ENCODE data around the gene SEC24D.

The SEC24D gene

DNA sequence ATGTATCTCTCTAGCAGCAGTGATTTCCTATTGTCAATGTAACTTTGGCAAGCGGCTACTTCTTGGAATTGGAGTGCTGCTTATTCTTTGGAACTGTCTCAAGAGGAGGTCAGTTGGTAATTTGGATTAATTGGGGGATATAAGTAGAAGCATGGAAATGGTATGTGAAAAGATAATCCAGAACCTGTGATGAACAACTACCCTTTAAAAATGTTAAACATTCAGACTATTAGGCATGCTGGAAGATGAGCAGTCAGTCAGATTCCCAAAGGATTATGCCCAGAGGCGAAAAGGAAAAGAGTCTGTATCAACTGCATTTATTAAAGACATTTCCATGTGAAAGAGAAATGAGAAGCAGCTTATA is 62.5 kb downstream of the SEC24D start:
- DNase-seq (ENCODE audit: low read depth in 2 of 2), result no peak

DNA sequence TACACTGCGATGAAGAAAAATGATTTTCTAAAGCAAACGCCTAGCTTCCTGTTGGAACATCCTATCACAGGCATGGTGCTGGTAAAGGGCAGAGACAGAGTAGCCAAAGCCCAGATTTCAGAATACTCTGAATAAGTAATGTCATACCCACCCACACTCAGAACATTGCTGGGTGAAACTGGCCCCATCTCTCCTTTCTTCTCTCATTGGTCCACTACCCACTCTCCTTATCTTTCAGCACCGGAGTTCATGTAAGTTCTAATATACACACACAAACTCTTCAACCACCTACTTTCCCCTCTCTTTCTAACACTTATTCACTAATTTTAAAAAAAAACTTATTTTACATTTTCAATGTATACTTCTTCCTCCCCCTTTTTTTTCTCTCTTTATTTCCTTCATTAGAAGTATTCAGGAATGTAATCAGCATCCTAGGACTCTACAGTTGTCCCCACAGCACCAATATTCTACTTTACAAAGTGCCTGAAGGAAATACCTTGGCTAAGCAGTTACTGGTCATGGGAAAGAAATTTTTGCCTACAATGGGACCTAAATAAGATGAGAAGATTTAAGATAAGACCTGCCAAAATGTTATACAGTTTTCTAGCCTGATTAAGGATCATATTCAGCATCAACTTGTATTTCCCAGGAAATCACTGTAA is 63.0 kb downstream of the SEC24D start:
- no peak for DNase-seq (ENCODE audit: low read depth in 2 of 2)

DNA sequence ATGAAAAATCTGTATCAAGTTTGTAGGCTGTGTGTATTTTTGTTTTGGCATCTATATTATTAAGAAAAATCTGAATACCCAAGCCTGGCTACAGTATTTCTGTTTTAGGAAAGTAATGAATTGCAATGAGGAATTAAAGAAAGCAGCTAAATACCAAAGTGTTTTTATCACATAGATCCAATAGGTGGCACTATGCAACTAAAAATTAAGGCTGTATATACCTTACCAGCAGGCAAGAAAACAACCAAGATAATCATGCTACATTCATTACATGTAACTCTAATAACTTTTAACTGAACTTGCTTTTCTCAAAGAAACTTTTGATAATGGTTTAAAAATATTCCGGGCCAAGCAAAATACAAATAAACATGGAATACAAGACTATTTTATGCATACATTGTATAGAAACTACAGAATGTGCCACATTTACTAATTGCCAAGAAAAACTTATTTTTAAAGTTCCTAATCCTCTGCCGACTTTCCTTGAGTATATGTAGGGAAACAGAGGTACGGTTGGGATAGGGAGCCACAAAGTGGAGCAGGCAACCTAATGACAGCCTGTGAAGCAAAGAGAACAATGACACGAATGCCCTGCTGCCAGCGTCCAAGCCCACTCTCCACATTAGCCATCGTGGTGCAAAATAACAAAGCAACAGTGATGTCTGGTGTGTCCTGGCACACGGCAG is 63.7 kb downstream of the SEC24D start:
- no peak for DNase-seq (ENCODE audit: low read depth in 2 of 2)

DNA sequence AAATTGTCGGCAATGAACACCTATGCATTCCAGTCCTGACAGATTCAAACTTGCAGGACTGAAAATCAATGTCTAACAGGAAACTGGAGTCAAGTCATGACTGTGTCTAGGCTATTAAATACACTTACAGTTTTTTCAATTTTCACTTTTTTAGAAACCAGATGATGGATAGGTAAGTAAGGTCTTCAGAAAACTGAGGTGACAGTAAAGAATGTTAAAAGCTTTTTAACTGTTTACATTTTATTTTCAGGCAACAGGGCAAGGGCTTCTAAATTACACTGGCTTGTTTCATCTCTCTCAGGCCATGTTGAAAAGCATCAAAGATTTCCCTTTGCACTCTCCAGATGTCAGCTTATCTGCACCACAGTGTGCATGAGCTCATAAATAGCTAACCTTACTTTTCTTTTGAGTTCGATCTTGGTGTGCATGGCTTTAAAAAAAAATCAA is 65.2 kb downstream of the SEC24D start:
- DNase-seq (ENCODE audit: low read depth in 2 of 2), result no peak

DNA sequence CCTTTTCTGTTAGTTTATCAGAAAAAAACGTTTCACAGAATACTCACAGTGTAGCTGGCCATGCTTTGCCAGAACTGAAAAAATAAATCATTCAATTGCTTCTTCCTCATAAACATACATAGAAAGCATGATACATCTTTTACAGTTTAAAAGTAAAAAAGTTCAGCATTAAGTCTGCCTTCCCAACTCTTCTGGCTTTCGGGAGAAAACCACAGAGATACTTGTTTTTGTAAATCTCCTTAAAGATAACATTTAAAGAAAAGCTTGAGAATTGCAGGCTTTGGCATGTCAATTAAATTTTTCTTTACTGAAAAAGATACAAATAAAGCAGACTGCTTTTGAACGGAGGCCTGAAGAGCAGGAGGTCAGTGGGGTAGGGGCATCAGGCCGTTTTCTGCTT is 66.8 kb downstream of the SEC24D start:
- DNase-seq (ENCODE audit: low read depth in 2 of 2), result no peak

DNA sequence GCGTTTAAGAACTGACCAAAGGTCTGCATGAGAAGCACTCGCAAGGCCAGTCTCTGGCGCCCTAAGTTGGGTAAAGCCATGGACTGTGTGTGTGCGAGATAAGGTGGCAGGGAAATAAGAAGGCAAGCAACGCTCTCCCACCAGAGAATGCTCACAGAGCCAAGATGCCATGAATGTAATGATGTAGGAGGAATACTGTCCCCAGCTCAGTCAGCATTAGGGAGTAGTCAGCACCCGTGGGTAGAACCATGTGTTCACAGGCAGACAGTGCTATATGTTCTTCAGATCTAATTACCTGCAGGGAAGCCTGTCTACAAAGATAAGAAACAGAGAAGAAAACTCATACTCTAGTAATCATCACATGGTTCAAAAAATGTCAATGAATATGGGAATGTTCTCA is 68.8 kb downstream of the SEC24D start:
- DNase-seq (ENCODE audit: low read depth in 2 of 2), result no peak

DNA sequence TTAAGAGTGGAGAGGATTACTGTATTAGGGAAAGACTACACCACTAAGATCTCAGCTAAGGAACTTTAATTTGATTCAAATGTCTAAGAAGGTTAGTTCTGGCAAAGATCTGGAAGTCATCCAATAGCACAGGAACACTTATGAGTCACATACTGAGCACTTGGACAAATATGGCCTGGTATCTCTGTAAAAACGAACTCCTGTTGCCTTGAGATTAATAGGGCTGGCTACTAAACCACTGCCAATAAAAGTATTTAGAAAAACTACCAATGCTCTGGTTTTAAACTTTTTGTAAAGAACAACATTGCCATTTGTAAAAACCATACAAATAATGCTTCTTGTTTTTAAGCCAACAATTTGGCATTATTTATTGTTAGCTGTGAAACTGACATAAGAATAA is 70.5 kb downstream of the SEC24D start:
- no peak for DNase-seq (ENCODE audit: low read depth in 2 of 2)

DNA sequence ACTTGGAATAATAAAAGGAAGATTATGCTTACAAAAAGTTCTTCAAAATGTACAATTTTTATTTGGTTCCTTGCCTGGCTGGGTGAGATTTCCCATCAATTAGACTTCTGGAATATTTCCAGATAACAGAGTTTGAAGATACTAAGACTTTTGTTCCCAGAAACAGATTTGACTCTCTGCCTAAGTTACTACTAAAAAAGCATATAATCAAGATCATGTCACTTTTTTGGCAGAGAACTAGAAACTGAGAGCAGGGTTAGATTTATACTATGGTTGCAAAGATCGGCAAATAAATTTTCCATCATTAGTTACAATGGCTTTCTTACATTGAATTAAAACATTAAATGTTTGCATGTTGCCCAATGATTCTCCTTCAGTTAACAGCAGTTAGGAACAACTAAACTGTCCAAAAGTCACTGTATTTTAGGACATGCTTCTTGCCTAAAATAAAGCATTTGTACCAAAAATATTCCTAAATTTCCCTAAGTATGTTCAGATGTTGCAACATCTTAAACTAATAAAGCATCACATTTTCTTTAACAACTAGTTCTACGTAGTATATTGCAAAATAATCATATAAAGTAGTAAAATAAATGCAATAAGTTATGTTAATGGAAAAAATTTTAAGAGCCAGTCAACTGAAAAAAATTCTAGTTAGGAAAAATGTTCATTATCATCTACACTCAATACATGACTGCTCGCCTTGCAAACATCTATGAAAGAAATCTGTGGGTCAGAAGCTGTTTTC is 73.0 kb downstream of the SEC24D start:
- DNase-seq (ENCODE audit: low read depth in 2 of 2), result no peak

DNA sequence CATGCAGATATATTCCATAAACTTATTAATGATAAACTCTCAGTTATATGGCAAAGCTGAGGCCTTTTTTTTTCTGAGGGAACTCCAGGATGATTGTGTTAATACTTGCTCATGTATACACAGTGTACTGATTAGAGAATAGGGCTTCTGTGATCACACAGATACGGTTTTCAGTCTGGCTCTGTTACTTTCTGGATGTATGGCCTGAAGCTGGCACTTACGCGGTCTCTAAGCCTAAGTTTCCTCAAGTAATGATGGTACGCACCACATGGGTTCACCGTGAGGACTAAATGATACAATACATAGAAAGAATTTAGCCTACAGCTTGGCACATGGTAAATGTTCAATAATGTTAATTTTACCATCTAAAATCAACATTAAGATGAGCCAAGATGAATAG is 73.8 kb downstream of the SEC24D start:
- DNase-seq (ENCODE audit: low read depth in 2 of 2), result no peak

DNA sequence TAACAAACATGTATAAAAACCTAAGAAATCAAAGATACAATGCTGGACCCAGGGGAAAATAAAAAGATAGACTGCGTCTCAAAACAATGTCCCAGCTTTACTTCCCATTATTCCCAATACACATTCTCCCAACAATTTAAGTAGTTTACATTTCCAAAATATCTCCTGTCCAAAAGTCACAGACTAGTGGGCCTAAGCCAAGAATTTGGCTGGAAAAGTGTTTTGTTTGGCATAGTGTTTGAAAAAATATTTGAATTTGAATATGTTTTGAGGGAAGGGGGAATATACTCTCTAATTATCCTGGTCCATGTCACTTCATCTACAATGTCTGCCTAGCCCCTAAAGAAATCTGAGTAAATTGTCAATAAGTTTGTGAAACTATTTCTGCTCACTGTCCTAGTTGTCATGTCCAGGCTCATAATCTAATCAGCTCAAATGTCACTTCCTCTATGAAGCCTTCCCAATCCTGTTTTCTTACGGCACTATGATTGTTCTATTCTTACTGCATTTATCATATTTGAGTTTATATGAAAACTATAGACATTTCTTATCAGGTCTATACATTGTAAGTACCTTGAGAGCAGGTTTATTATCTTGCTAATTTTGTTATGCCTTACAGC is 74.4 kb downstream of the SEC24D start:
- no peak for DNase-seq (ENCODE audit: low read depth in 2 of 2)

DNA sequence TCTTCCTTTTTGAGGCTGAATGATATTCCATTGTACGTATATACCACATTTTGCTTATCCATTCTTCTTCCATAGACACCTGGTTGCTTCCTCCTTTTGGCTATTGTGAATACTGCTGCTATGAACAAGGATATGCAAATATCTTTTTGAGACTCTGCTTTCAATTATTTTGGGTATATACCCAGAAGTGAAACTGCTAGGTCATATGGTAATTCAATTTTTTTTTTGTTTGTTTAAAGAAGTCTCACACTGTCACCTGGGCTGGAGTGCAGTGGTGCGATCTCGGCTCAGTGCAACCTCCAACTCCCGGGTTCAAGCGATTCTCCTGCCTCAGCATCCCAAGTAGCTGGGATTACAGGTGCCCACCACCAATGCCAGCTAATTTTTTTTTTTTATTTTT is 75.4 kb downstream of the SEC24D start:
- DNase-seq (ENCODE audit: low read depth in 2 of 2), result no peak

DNA sequence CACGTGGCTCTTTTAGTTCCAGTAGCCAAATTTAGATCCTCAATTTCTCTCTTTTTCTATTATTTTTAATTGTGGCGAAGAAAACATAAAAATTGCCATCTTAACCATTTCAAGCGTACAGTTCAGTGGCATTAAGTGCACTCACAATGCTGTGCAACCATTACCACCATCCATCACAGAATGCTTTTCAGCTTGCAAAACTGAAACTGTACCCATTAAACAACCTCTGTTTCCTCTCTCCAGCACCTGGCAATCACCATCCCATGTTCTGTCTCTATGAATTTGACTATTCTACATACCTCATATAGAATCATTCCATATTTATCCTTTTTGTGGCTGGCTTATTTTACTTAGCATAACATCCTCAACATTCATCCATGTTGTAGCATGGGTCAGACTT is 75.8 kb downstream of the SEC24D start:
- no peak for DNase-seq (ENCODE audit: low read depth in 2 of 2)

DNA sequence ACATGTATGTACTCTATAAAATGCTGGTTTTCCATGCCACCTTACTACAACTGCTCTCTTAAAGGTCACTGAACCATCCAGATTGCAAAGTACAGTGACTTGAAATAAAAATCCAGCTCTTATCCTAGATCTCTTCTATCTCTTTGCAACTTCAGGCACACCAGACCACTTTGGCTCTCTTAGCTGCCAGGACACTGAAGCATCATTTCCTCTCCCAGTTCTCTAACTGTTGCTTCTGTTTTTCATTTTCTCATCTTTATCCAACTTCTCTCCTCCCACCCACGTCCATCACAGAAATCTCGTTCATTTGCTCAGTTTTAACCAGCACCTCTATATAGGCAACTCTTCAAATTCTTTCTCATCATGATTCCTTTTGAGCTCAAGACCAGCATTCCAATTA is 76.4 kb downstream of the SEC24D start:
- no peak for DNase-seq (ENCODE audit: low read depth in 2 of 2)

DNA sequence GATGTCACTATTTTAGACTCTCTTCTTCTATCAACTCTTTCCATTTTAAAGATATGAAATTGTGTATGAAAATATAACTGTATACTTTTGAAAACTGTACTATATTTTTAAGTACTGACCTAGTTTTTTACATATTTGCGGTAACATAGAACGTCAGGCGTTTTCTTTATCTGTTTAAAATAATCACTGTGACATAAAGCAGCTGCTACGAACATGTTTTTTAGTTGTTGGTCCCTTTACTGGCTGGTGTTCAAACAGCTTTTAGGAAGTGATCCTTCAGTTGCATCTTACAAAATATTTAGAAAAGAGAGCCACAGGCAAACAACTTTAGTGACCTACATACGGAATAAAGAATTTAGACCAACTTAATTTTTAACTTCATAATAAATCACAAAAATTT is 77.6 kb downstream of the SEC24D start:
- no peak for DNase-seq (ENCODE audit: low read depth in 2 of 2)

DNA sequence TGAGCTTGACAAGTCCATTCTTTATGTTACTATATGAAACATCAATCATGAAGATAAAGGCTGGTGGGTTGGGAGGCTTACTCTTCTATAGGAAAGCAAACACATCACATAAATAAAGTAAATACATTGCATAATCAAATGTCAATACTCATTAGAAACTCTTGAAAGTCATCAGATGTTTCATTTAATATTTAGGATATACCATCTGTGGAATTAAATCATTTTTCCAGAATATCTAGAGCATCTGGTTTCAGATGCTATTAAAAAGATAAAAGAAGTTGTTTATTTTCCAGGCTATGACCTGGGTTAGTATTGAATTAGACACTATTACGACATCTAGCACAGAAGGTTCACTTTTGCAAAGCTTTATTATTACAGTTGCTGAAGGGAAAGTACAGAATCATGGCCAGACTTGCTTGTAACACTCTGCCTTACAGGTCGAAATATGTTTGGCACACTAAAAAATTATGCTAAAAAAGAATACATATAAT is 78.1 kb downstream of the SEC24D start:
- no peak for DNase-seq (ENCODE audit: low read depth in 2 of 2)

DNA sequence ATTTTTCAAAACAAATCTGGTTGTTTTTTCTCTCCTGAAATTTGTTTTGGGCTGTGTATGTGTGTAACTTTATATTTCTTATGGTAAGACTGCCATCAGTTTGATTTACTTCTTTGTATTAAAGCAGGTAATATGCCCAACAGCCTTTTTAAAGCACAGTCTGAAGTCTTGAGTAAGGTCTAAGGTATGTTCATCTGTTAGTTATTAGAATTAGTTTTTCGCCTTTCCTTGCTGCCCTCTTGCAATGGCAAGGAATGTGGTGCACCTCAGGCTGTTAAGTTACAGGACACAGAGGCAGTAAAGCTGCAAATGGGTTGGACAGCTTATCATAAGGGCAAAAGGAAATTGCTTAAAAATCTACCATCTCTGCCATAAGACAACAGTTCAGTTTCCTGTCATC is 79.0 kb downstream of the SEC24D start:
- DNase-seq (ENCODE audit: low read depth in 2 of 2), result no peak

DNA sequence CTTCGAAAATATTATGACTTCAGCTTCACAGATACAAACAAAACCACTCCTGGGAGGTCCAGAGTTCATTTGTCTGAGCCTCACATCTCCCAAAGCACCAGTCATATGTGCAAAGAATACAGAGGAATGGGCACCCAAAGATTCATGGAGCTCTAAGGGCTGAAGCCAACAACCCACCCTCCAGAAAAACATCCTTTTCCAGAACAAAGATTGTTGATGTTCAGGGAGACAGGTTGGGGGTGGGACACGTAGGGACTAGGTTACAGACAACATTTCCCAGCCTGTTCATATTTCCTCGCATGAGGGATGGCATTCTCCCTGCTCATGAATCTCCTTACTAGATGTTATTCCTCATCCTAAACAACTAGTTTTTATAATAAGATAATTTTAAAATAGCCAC is 79.5 kb downstream of the SEC24D start:
- DNase-seq (ENCODE audit: low read depth in 2 of 2), result no peak

DNA sequence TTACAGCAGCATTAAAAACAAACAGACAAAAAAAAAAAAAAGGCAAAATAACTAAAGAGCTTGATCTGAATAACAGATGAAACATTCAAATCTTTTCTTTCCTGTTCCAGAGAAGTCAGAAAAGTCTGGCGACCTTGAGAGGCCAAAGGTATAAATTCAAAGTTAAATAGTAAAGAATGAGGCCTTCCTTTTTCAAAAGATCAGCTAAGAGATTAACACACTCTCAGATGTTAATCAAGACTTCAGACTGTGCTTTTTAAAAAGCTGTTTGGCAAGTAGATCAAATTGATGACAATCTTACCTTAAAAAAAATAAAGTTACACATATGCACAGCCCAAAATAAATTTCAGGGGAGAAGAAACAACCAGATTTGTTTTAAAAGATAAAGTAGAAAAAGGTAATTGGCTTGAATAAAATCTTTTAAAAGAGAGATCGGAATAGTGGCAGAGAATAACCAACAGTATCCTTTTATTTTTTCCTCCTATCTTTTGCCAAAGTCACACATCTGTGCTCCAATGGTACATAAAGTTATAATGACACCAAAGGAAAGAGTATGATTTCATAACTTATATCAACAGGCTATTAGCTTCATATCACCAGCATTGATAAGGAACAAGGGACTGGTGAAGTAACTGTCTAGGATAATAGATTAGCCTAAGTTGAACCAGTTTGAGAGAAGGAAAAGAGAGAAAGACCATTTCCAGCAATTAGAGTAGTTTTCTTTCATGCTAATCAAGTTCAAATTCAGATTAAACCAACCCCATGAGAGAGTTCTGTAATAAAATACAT is 80.3 kb downstream of the SEC24D start:
- no peak for DNase-seq (ENCODE audit: low read depth in 2 of 2)

DNA sequence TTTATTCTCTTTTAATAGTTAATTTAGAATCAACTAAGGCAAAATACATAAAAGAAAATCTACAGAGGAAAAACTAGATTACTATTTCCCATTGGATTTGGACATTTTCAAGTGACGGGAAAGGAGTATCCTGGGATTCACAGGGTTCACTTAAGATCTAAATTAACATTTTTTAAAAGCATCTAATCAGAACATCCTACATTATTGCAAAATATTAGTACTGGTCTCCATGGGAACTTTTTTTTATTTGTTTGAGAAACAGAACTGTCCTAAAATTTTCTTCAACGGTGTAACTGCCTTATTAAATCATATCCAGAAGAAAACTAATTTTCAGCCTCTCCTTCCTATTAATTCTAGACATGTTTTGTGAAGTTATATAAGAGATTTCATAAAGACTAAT is 81.0 kb downstream of the SEC24D start:
- DNase-seq (ENCODE audit: low read depth in 2 of 2), result no peak

DNA sequence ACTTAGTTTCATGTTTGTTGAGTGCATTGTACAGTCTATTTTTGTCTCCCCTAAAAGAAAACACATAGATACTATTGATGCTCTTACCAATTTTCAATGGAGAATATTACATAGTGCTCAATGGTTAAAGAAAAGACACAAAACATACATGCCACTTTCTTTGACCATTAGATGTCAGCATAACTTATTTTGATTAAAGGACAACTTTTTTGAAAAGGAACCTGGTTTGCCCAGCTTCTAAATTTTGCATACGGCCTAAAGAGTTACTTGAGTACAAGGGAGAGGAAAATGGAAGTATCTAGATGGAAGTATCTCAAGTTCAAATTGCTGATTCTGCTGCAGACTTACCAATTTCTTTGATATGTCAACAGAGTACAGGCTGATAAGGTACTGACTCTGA is 82.2 kb downstream of the SEC24D start:
- DNase-seq (ENCODE audit: low read depth in 2 of 2), result no peak

DNA sequence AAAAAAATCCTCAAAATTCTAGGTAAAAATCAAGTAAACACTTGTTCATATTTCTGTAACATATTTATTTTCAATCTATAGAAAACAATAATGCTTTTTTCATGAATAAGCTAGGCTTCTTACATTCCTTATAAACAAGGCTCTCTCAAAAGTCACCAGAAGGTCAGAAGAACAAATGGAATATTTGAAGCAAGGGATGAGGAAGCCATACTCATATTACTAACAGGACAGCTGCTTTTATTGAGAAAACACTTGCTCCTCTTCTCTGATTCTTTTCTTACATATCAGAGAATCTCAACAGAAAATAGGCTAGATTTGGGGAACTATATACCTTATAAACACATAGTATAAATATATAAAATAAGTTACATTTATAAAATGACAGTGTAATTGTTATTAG is 82.8 kb downstream of the SEC24D start:
- DNase-seq (ENCODE audit: low read depth in 2 of 2), result no peak

DNA sequence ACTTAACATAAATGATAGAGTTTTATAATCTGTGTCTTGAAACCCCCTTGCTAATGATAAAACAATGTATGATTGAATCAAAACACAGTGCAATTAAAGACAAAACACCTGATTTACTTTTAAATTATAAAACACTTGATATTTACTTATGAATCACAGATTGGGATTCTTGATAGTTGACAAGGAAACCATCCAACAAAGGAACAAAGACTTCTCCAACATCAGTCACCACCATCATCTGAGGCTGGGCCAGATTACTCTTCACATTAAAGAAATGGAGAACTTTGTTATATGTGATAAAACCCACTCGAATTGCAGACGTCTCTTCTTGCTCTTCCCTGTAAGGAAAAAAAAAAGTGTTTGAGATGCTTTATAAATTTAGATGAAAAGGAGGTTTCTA is 83.4 kb downstream of the SEC24D start:
- DNase-seq (ENCODE audit: low read depth in 2 of 2), result no peak
